Lower lobe of right lung (tissue), 2 donors: ENCODE data around the gene MVP. TPM values are rescaled to one million over a fixed set of nuclear protein-coding genes. Genes with fewer than 3 reads are reported as not detected.
A peak's percentile ranks its signal among the peaks of the same experiment; 100 is the strongest.

ENCODE experiments used
- ATAC-seq, 2 donors: fragments of 200-7000 bp; cut with Tn5 transposase; one replicate each; pipeline ENCODE4 v1.9.1; 2020 to 2022; ENCODE audit warnings: mild to moderate bottlenecking in 2 of 2, moderate library complexity in 2 of 2
- DNase-seq: peaks from one replicate; pipeline ENCODE4 v3.0.0-alpha.2; 2020
- H3K27ac ChIP-seq: fragments of 200-600 bp; one replicate; pipeline ENCODE4 v1.8.0; 2022
- H3K27me3 ChIP-seq: fragments of 200-600 bp; one replicate; pipeline ENCODE4 v1.8.0; 2022; ENCODE audit warnings: low read depth
- H3K36me3 ChIP-seq: fragments of 200-600 bp; one replicate; pipeline ENCODE4 v1.8.0; 2022; ENCODE audit warnings: mild to moderate bottlenecking
- H3K4me1 ChIP-seq: fragments of 200-600 bp; one replicate; pipeline ENCODE4 v1.8.0; 2022
- H3K4me3 ChIP-seq: fragments of 200-600 bp; one replicate; pipeline ENCODE4 v1.8.0; 2022; ENCODE audit warnings: mild to moderate bottlenecking
- H3K9me3 ChIP-seq: fragments of 200-600 bp; one replicate; pipeline ENCODE4 v1.8.0; 2022
- CTCF ChIP-seq: fragments of 200-600 bp; IDR thresholded peaks from one replicate; pipeline ENCODE4 v1.8.0; 2022; ENCODE audit warnings: antibody characterized with exemption, mild to moderate bottlenecking
- intact Hi-C: fragments of 100-400 bp; cut with DNase I; formaldehyde crosslinking; loops from one replicate; pipeline ENCODE4 v1.11.0; 2022
- total RNA-seq: library from RNA; stranded (reverse); fragmentation: NEBNext Ultra II Directional; extraction: Animal tissue kit (Norgen Biotek cat#: 25700); gene quantifications from one replicate; pipeline ENCODE4 v1.2.1, GENCODE V29; 2021
- donor health status: DM: no; HTN: yes; CAD: no; lungs with severe emphysema.

Gene MVP
- total RNA-seq, 1 donor from 2014 or later = 248 TPM

GRCh38 chr16:29802416-29802935 lies 17.8 kb upstream of the MVP start:
- Histone ChIP-seq H3K9me3 (no peaks in the 10 kb centered on the region), H3K36me3 (peaks cover 24% of the 10 kb centered on the region), H3K4me3 (no peak overlapping the region), H3K27ac (no peak overlapping the region), H3K27me3 (no peaks in the 10 kb centered on the region), H3K4me1 (peaks cover 14% of the 10 kb centered on the region)
- no peak for DNase-seq
- no peak for ATAC-seq
- no peak for TF ChIP-seq CTCF
- intact Hi-C loops = no loop called here

- Histone ChIP-seq H3K9me3 (no peaks in the 10 kb centered on the region), H3K27ac (peak overlapping the region; percentile 97), H3K36me3 (peaks cover 18% of the 10 kb centered on the region), H3K27me3 (no peaks in the 10 kb centered on the region), H3K4me1 (peaks cover 28% of the 10 kb centered on the region), H3K4me3 (peak overlapping the region; percentile 97)
- ATAC-seq (no peak), DNase-seq (no peak)
- intact Hi-C loops = no loop called here
- no peak for TF ChIP-seq CTCF
Observed at GRCh38 chr16:29804020-29804419, 16.2 kb upstream of the MVP start.

- Histone ChIP-seq H3K27me3 (no peaks in the 10 kb centered on the region), H3K4me1 (peaks cover 34% of the 10 kb centered on the region), H3K4me3 (peak overlapping the region; percentile 97), H3K36me3 (peaks cover 18% of the 10 kb centered on the region), H3K27ac (peak overlapping the region; percentile 97), H3K9me3 (no peaks in the 10 kb centered on the region)
- intact Hi-C loops = no loop called here
- peak; percentile 81 for DNase-seq
- TF ChIP-seq CTCF = no peak
- peak; percentile 13 to 14 for ATAC-seq
Observed at GRCh38 chr16:29804455-29805231, 15.6 kb upstream of the MVP start.

GRCh38 chr16:29805232-29806098 lies 14.8 kb upstream of the MVP start:
- Histone ChIP-seq H3K27ac (peak overlapping the region; percentile 97), H3K4me3 (peak overlapping the region; percentile 97), H3K27me3 (no peaks in the 10 kb centered on the region), H3K9me3 (no peaks in the 10 kb centered on the region), H3K4me1 (peaks cover 42% of the 10 kb centered on the region), H3K36me3 (peaks cover 21% of the 10 kb centered on the region)
- intact Hi-C loops = no loop called here
- DNase-seq (peak; percentile 99), ATAC-seq (peak; percentile 90 to 95)
- TF ChIP-seq CTCF = no peak

- intact Hi-C loops = no loop called here
- H3K27ac ChIP-seq = peak within 1 kb of the TSS; percentile 97
- no peaks in the 10 kb centered on the region for H3K9me3 ChIP-seq
- no peak for DNase-seq
- H3K27me3 ChIP-seq = no peaks in the 10 kb centered on the region
- H3K36me3 ChIP-seq = peaks cover 21% of the 10 kb centered on the region
- TF ChIP-seq CTCF = no peak
- H3K4me1 ChIP-seq = peaks cover 49% of the 10 kb centered on the region
- peak within 1 kb of the TSS; percentile 97 for H3K4me3 ChIP-seq
- peak; percentile 1 to 23 for ATAC-seq
Observed at GRCh38 chr16:29806099-29806579, 14.1 kb upstream of the MVP start, which contains the start of gene MAZ. Gene MAZ (plus strand): TSS chr16:29806529. CDS start chr16:29806702, 173 bp downstream.
